Femur (tissue), 1 donor: ENCODE data around the gene METTL9.
"Not testable (repeated sequence)": the region's sequence is repeated elsewhere in the genome, so short reads cannot be mapped to it uniquely, and the experiment has no call there.

Source experiments
- DNase-seq: peaks from one replicate; pipeline ENCODE4 v3.0.0-alpha.2; 2017

METTL9 gene

DNA sequence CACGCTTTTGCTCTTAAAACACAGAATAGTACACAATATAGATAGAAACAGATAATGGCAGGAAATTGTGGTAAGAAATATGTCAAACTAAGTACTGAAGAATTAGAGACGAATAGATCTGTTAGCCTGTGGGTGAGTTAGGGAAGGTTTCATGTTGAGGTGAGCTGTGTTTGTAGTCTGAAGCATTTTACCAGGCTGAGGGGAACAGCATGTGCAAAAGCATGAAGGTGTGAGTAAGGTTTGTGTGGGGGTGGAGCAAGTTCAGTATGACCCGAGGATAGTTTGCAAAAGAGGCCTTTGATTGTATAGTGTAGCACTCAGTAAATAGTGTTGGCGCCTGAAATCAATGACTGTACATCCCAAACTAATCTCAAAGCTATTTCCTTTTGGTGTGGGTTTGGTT is 39.2 kb downstream of the METTL9 start:
- DNase-seq, result no peak

DNA sequence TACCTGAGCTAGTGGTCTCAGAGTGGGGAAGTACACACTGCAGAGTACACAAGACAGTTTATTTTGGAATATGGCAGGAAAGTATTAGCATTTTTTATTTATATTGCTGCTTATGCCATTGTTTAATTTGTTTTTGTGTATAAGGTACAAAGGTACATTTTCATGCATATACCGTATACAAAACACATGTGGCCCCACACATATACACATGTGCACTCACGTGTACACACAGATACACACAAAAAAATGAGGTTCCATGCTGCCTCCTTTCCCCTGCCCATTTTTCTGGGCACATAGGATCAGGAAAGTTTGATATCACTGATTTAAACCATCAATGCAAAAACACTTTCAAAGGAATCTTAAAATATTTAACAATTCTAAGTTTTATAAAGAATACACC is 40.1 kb downstream of the METTL9 start:
- DNase-seq, result no peak

DNA sequence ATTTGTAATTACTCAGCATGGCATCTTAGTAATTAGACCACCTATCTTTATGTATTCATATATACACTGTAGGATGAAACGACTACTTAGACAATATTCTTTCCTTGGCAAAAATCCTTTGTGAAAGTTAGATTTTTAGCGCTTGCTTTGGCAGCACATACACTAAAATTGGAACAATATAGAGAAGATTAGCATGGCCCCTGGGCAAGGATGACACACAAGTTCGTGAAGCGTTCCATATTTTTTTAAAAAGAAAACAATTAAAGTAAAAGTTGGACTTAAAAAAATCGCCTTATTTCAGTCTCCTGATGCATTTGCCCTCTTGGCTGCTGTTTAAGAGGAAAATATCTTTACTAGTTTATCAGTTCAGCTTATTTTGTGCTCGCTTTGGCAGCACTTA is 42.5 kb downstream of the METTL9 start:
- DNase-seq, result no peak

DNA sequence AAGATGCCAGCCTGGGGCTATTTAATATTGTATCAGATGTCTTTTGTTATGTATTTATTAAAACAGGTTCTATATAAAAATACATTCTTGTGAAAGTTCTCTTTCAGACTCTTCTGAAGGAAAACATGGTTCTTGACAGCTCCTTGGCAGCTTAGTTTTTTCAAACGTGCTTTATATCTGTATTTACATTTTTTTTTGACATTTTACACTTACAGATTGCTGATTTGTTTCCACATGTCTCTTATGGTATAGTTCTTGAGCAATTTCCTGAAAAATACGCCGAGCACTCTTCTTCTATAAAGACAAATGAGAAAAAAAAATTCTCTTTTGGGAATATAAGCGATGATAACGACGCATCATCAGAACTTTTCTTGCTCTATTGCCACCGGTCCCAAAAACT is 43.5 kb downstream of the METTL9 start:
- DNase-seq, result no peak

DNA sequence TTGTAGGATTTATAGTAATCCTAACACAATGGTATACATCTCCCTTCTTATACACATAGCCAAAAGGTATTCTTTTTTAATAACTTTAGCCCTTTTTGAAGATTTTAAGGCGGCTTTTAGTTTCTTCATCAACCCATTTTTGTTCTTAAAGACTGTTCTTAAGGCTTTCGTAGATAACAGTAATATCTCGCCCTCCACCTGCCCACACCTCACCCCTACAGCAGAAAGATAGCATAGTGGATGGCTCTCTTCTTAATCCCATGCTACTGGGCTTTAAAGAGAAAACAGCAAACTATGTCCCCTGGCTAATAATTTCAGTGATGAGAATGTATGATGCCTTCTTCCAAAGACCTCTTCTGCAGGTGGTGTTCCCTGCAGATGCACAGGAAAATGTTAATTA is 44.4 kb downstream of the METTL9 start:
- DNase-seq, result no peak

DNA sequence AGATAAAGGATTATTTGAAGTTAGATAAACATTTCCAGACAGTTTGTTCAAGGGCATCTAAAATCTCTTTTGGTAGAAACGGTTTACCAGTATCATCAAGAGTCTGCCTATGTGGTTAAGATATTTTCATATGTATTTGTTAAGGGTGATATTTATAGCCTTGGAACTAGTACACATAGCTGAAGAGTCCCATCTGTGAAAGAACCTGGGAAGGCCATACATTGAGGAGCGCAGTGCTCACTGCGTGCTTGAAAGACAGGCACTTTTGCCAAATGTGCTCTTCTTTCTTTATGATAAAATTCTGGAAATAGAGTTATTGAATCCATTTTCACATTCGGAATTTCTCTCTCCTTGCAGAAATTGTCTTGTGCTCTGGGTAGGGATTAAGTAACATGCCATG is 45.3 kb downstream of the METTL9 start:
- DNase-seq, result no peak

DNA sequence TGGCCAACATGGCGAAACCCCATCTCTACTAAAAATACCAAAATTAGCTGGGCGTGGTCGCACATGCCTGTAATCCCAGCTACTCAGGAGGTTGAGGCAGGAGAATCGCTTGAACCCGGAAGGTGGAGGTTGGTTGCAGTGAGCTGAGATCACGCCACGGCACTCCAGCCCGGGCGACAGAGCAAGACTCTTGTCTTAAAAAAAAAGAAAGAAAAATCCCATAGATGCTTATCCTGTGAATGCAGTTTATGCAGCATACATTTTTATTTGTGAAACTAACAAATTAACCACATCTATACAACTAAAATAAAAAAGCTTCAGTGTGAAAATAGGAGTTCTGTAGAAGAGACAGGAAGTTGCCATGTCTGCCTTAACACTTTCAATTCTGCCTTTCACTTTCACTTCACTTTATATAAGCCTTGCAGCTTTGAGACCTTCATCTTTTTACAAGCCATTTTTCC is 45.9 kb downstream of the METTL9 start:
- DNase-seq, result no peak

DNA sequence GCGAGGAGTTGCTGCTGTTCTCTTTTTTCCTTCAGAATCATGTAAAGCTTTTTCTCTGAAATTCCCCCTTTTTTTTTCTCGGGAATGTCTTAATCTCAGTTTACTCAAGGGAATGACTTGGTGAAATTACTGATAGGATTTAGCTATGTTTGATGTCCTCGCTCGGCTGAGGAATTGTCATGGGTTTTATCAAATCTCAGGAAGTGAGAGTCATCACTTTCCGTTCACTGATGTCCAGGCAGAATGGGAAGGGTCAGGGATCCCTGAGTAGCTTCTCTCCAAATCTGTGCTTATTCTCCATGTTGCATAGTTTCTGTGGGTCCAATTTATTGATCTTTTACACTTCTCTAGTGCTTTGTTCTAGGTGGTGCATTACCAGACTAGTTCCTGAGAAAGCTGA is 46.7 kb downstream of the METTL9 start:
- DNase-seq, result no peak

DNA sequence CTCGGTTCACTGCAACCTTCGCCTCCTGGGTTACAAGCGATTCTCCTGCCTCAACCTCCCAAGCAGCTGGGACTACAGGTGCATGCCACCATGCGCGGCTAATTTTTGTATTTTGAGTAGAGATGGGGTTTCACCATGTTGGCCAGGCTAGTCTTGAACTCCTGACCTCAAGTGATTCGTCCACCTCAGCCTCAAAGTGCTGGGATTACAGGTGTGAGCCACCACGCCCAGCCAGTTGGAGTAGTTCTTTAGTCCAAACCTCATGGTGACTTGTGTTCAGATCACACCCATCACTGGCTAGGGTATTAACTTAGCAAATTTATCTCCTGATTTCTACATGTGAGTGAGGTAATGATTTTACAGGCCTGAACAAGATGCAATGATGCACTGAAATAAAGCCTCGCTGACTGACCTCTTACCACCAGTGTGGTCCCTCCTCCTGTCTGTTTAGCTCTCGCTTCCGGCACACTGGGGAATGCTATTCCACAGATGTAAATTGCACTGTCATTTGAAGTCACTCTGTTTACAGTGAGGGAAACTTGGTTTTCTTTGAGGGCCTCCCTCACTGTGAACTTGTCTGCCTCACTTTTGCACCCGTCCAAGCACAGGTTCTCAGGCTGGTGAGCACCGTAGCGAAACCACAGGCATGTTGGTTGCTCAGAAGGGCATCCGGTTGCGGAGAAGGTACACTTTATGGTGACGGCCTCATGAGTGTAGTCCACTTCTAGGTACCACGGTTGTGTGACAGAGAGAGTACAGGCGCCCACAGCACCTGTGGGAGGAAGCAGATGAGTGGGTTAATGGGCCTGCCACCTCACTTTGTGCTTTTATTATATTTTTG is 47.6 kb downstream of the METTL9 start:
- no peak for DNase-seq

DNA sequence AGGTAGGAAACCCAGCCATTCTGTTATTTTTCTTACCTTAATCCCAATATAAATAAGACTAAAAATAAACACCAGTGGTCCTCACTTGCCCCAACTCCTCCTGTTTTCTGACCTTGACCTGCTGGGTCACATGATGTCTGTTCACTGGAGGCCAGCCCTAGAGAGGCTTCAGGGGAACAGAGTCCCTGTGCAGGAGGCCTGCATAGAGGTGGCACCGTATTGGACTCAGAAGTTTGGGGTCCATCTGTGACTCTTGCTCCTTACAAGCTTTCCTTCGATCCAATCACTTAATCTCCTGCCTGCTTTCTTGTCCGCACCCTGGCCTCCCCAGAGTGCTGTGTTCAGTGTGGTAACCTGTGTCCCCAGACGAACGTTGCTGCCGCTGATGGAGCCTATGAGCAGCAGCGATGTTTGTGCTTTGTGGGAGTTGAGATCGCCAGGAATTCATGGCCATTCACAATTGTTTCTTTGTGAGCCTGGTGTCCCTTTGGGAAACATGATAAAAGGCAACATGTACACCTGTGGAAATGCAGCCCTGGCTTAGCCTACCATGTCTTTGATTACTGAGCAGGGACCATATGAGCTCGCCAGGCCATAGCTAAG is 48.3 kb downstream of the METTL9 start:
- DNase-seq, result no peak

DNA sequence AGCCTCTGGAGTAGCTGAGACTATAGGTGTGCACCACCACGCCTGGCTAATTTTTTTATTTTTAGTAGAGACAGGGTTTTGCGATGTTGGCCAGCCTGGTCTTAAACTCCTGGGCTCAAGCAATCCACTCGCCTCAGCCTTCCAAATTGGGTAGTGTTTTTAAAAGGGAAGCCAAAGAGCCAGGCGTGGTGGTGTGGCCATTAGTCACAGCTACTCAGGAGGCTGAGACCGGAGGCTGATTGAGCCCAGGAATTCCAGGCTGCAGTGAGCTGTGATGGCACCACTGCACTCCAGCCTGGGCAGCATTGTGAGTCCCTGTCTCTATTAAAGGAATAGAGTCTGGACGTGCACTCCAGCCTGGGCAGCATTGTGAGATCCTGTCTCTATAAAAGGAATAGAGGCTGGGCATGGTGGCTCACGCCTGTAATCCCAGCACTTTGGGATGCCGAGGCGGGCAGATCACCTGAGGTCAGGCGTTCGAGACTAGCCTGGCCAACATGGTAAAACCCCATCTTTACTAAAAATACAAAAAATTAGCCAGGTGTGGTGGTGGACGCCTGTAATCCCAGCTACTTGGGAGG is 50.5 kb downstream of the METTL9 start:
- DNase-seq, result not testable (repeated sequence)

DNA sequence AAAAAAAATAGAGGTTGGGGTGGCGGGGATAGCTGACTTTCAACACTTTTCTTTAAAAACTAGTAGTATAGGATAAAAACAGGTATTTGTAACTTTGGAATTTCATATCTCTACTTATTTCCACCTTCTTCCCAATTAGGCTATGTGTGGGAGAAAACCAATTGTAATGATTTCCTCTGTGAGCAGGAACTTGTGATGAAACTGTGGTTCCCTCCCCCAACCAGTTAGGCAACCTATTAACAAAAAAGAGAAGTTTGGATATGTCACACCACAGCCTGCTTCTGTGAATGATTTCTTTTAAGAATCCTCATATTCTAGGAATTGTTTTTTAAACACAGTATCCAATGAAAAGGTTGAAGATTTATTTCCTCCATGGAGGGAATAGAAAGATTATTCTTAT is 51.1 kb downstream of the METTL9 start:
- DNase-seq, result no peak

DNA sequence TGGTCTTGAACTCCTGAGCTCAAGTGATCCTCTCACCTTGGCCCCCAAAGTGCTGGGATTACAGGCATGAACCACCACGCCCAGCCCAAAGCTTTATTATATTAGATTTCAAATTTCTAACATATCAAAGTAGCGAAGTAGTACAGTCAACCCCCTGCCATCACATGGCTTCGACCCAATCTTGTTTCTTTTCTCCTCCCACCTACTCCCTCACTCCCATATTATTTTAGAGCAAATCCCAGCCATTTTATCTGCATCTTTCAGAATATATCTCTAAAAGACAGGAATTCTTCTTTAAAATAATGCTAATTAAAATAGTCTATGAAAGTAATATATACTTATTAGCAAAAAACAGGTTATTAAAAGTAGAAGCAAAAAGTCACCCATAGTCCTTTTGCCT is 52.1 kb downstream of the METTL9 start:
- DNase-seq, result no peak

DNA sequence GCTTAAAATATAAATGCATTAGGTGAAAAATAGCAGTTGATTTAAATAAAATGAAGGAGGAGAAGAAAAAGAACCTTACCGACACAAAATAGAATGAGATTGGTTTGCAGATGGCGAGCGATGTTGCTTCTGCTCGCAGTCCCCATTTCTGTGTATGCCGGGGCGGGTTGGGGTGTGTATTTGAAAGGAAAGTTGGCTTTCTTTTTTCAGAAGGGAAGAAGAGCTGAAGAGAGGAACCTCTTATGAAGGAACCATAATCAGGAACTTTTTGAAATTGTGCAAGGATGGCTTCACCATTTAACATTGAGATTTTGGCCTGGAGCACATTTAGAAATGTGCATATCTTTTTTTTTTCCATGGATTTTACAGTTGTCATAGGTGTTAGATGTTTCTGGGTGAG is 53.1 kb downstream of the METTL9 start, which contains the start of gene IGSF6:
Gene IGSF6, minus strand, starts transcription at position 156 of the 400 bp plus-strand sequence. Its CDS starts 10 bp downstream, at position 146.
- no peak for DNase-seq

DNA sequence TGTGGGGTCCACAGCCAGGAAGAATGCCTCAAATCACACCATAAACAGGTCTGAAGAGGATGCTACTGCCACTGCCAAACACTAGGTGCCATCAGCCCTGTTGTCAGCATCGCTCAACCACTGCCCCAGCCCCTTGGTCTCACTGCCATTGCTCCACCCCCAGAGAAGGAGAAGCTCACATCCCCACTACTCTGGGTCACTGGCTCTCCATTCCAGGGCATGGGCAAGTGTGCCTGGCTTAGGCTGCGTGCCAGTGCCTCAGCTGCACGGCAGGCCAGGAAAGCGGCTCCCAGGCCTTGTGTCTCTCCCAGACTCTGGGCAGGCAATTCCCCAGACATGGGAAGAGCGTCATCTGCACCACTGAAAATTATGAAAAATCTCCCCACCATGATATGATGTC is 54.2 kb downstream of the METTL9 start:
- no peak for DNase-seq

DNA sequence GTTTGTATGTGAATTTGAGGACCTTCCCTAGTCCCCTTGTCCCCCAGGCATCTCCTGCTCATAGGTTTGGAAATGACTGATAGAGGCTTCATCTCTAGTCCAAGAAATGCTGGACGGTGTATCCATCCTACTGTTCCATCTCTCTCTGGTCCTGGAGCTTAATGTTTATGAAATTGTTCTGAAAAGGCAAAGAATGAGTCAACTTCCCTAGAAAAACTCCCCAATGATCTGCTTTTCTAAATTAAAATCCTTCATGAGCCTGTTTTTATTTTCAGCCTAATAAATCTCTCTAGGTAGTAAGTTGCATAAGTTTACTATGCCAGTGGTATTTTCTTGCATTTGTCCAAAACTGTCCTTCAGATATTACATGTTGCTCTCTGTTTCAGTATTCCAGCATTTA is 55.1 kb downstream of the METTL9 start:
- no peak for DNase-seq

DNA sequence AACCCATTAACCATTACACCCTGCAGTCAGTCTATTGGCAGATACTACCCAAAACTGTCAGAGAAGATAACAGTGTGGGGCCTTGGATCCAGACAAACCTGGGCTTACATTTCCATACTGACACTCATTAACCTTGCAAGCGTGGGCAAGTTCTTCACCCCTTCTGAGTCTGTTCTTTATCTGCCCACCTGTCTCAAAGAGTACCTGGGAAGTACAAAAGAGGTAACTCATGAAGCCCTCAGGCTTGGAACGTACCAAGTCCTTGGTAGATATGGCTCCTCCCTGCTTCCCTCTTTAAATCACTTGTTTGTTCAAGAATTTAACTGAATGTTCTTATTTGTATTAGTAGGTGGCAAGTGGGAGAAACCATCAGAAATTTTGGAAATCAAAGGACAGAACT is 55.5 kb downstream of the METTL9 start:
- DNase-seq, result no peak

DNA sequence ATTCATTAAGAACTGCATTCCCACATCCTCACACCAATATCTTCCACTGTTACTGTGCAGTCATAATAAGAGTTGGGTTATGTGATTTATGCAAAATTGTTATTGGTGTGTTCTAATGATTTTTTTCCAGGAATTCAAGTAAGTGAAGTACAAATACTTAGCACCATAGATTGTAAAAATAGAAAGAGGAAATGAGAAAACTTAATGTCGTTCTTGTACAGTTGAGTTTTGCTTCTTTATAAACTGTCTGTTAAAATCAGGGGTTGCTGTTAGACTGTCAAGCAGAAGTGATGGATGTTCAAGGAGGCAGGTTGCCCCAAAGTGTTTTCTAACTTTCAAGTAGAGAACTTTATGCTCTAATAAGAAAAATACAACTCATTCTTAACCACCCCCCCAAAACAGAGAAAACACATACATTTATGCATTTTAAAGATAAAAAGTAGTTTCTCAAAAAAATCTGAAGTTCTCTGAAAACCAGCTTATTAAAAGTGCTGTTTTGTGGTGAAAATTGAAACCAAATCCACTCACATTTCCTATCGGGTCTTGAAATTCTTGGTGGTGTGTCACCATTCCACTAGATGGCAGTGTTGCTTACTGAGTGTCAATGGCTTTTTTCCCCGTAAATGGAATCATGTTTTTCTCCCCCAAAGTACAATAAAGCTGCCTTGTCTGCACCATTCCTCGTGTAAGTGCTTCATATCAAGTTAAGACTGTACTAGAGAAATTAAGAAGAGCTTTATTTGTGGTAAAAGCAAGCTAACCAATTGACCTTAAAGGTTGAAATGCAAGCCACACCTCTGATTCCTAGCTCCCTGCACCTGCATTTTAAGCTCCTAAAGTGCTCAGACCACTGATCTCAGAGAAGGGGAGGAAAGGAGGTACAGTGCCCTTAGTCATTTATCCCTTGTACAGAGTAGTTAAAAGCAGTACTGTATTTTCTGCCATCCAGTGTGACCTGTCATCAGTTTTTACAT is 57.7 kb downstream of the METTL9 start:
- DNase-seq, result no peak

DNA sequence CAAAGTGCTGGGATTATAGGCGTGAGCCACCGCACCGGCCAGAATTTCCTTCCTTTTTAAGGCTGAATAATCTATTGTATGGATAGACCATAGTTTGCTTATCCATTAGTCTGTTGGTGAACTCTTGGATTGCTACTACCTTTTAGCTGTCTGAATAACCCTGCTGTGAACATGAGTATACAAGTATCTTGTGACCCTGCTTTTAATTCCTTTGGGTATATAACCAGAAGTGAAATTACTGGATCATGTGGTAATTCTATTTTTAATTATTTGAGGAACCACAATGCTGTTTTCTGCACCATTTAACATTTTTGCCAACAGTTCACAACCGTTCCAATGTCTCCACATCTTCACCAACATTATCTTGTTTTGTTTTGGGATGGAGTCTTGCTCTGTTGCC is 59.7 kb downstream of the METTL9 start:
- no peak for DNase-seq

DNA sequence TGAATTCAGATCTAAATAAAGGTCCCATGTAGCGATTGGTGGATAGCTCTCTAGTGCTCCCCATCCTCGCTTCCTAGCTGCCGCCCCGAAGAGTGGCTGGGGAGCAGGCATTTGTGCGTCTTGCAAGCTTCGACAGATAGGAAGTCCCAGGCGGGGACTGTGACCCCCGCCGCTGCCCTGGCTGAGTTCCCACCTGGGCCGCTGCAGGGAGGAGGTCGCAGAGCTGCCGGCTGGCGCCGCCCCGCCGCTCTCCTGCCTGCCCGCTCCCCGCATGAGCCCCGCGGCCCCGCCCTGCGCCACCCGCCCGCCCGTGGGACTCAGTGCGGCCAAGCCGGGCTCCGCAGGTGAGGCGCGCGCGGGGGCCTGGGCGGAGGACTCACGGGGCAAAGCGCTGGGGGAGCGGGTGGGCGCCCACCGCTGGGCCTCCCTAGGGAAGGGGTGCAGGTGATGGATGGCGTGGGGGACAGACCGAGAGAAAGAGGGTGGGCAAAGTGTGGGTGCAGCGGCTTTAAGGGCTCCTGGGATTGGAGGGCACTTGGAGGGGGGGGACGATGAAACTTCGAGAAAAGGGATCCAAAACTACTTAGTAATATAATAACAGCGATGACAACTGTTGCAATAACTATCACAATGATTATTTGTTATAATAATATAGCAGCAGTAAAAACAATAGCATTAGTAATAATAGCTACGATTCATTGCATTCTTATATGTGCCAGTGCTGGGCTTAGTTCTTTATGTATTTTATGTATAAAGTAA is 64.7 kb downstream of the METTL9 start, which contains the start of gene OTOA:
Gene OTOA, plus strand, starts transcription at position 80 of the 759 bp plus-strand sequence. CDS start 14,547 bp downstream, outside the sequence.
- DNase-seq, result no peak

DNA sequence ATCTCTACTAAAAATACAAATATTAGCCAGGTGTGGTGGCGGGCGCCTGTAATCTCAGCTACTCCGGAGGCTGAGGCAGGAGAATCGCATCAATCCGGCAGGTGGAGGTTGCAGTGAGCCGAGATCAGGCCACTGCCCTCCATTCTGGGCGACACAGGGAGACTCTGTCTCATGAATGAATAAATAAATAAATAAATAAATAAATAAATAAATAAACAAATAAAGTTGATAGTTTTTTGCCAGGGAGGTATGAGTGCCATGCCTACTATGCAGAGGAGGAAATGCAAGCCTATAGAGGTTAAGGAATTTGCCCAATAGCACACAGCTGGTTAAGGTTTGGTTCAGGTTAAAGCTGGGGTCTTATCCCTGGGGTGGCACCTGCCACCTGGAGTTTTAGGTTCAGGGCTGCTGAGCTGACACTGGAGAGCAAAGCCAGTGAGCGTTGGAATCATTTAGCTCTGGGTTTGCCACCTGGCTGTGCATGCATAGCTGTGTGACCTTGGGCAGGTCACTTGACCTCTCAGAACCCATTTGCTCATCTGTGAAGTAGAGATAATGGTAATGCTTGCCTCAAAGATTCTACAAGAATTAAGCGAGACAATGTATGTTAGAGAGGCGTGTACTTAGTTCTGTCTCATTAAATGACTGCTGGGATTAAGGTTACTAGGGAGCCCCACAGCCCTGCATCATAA is 65.6 kb downstream of the METTL9 start:
- DNase-seq, result no peak
